Activated CD4-positive, alpha-beta memory T cell treated with anti-CD3 and anti-CD28 coated beads, Interleukin-2, amount 10 ng/mL, durations not matched to agents 7 days and 5 days (primary cell): ENCODE data around the gene ZFX. TPM values are rescaled to one million over a fixed set of nuclear protein-coding genes. Genes with fewer than 3 reads are reported as not detected.

Source experiments
- CTCF ChIA-PET: fragments of 350-600 bp; sonication (Branson Sonifier 250); formaldehyde crosslinking; loops from one replicate; lab custom pipeline; 2021; ENCODE audit warnings: antibody characterized with exemption, inconsistent platforms; lab: Charles Lee
- POLR2A ChIA-PET: fragments of 350-600 bp; sonication (Branson Sonifier 250); formaldehyde crosslinking; loops from one replicate; lab custom pipeline; 2021; ENCODE audit warnings: antibody characterized with exemption; lab: Charles Lee
- DNase-seq: peaks from one replicate; pipeline ENCODE4 v3.0.0-alpha.2; 2020
- H3K27ac Mint-ChIP-seq: one replicate; pipeline ENCODE4 v1.8.0; 2021; ENCODE audit warnings: mild to moderate bottlenecking, mixed read lengths
- H3K27me3 Mint-ChIP-seq: one replicate; pipeline ENCODE4 v1.8.0; 2021; ENCODE audit warnings: mixed read lengths
- H3K36me3 Mint-ChIP-seq: one replicate; pipeline ENCODE4 v1.8.0; 2021; ENCODE audit warnings: low read depth, mixed read lengths
- H3K4me1 Mint-ChIP-seq: one replicate; pipeline ENCODE4 v1.8.0; 2021; ENCODE audit warnings: mixed read lengths
- H3K4me3 Mint-ChIP-seq: one replicate; pipeline ENCODE4 v1.8.0; 2021; ENCODE audit warnings: mild to moderate bottlenecking, mixed read lengths
- H3K9me3 Mint-ChIP-seq: one replicate; pipeline ENCODE4 v1.8.0; 2021; ENCODE audit warnings: mixed read lengths
- total RNA-seq, 2 experiments: library from RNA; stranded (reverse); gene quantifications; one replicate each; pipeline ENCODE4 v1.2.3, GENCODE V29; 2021

ZFX gene
- total RNA-seq, 2 experiments from 2014 or later, result 40.8 to 43.3 TPM

GRCh38 chrX:24235084-24235710 is 85.7 kb downstream of the ZFX start:
- DNase-seq, result no peak
- Mint-ChIP-seq H3K4me1 (peaks cover 7% of the 10 kb centered on the region), H3K27me3 (peaks cover 4% of the 10 kb centered on the region), H3K9me3 (no peaks in the 10 kb centered on the region), H3K4me3 (no peak overlapping the region), H3K27ac (no peak overlapping the region), H3K36me3 (no peaks in the 10 kb centered on the region)
- CTCF ChIA-PET, result interaction anchor here (0.6 kb wide), 1 partner anchor 153 kb away, joined by 7 read pairs; no protein-coding TSS in a partner anchor
- POLR2A ChIA-PET, result no interaction called here

GRCh38 chrX:24241822-24242648 is 92.5 kb downstream of the ZFX start:
- no peak overlapping the region for H3K4me3 Mint-ChIP-seq
- no peaks in the 10 kb centered on the region for H3K36me3 Mint-ChIP-seq
- no peak for DNase-seq
- no peaks in the 10 kb centered on the region for H3K9me3 Mint-ChIP-seq
- H3K4me1 Mint-ChIP-seq, result peaks cover 5% of the 10 kb centered on the region
- no peak overlapping the region for H3K27ac Mint-ChIP-seq
- ChIA-PET CTCF (interaction anchor here (0.6 to 1.7 kb wide), 3 partner anchors 160 to 1853 kb away, joined by 3 to 8 read pairs (median 3); no protein-coding TSS in a partner anchor), POLR2A (no interaction called here)
- peaks cover 4% of the 10 kb centered on the region for H3K27me3 Mint-ChIP-seq

GRCh38 chrX:24242649-24243175 is 93.2 kb downstream of the ZFX start:
- peaks cover 5% of the 10 kb centered on the region for H3K4me1 Mint-ChIP-seq
- H3K4me3 Mint-ChIP-seq, result no peak overlapping the region

GRCh38 chrX:24243188-24243587 is 93.7 kb downstream of the ZFX start:
- ChIA-PET POLR2A (no interaction called here), CTCF (interaction anchor here (1.7 kb wide), 1 partner anchor 161 kb away, joined by 8 read pairs; no protein-coding TSS in a partner anchor)
- Mint-ChIP-seq H3K27me3 (peaks cover 4% of the 10 kb centered on the region), H3K27ac (no peak overlapping the region), H3K4me1 (peaks cover 5% of the 10 kb centered on the region), H3K36me3 (no peaks in the 10 kb centered on the region), H3K4me3 (no peak overlapping the region), H3K9me3 (no peaks in the 10 kb centered on the region)
- no peak for DNase-seq

More at GRCh38 chrX:24242649-24243175, 93.2 kb downstream of the ZFX start:
- Mint-ChIP-seq H3K27me3 (peaks cover 4% of the 10 kb centered on the region), H3K9me3 (no peaks in the 10 kb centered on the region), H3K36me3 (no peaks in the 10 kb centered on the region), H3K27ac (no peak overlapping the region)
- ChIA-PET CTCF (interaction anchor here (0.6 to 1.7 kb wide), 3 partner anchors 161 to 1853 kb away, joined by 3 to 8 read pairs (median 3); no protein-coding TSS in a partner anchor), POLR2A (no interaction called here)
- DNase-seq, result no peak

GRCh38 chrX:24243692-24244091 is 94.2 kb downstream of the ZFX start:
- Mint-ChIP-seq H3K27me3 (peaks cover 4% of the 10 kb centered on the region), H3K36me3 (no peaks in the 10 kb centered on the region), H3K4me3 (no peak overlapping the region), H3K4me1 (peaks cover 5% of the 10 kb centered on the region), H3K27ac (no peak overlapping the region), H3K9me3 (no peaks in the 10 kb centered on the region)
- CTCF ChIA-PET, result no interaction called here
- no peak for DNase-seq
- POLR2A ChIA-PET, result no interaction called here

- ChIA-PET POLR2A (no interaction called here), CTCF (no interaction called here)
- no peak overlapping the region for H3K4me3 Mint-ChIP-seq
- no peaks in the 10 kb centered on the region for H3K9me3 Mint-ChIP-seq
- no peaks in the 10 kb centered on the region for H3K36me3 Mint-ChIP-seq
- H3K27ac Mint-ChIP-seq, result no peak overlapping the region
- DNase-seq, result no peak
- H3K4me1 Mint-ChIP-seq, result peaks cover 5% of the 10 kb centered on the region
- H3K27me3 Mint-ChIP-seq, result peaks cover 4% of the 10 kb centered on the region
These were observed 95.7 kb downstream of the ZFX start for GRCh38 chrX:24245202-24245601.

- DNase-seq, result no peak
- peaks cover 5% of the 10 kb centered on the region for H3K4me1 Mint-ChIP-seq
- CTCF ChIA-PET, result no interaction called here
- no peaks in the 10 kb centered on the region for H3K9me3 Mint-ChIP-seq
- H3K27ac Mint-ChIP-seq, result no peak overlapping the region
- no peaks in the 10 kb centered on the region for H3K36me3 Mint-ChIP-seq
- no peak overlapping the region for H3K4me3 Mint-ChIP-seq
- POLR2A ChIA-PET, result no interaction called here
- peaks cover 10% of the 10 kb centered on the region for H3K27me3 Mint-ChIP-seq
These were observed 98.5 kb downstream of the ZFX start for GRCh38 chrX:24248042-24248441.

GRCh38 chrX:24253030-24253429 is 103.5 kb downstream of the ZFX start:
- no peak overlapping the region for H3K4me3 Mint-ChIP-seq
- ChIA-PET POLR2A (no interaction called here), CTCF (no interaction called here)
- no peak for DNase-seq
- no peaks in the 10 kb centered on the region for H3K9me3 Mint-ChIP-seq
- no peak overlapping the region for H3K27ac Mint-ChIP-seq
- H3K36me3 Mint-ChIP-seq, result no peaks in the 10 kb centered on the region
- H3K4me1 Mint-ChIP-seq, result no peaks in the 10 kb centered on the region
- H3K27me3 Mint-ChIP-seq, result peaks cover 6% of the 10 kb centered on the region

GRCh38 chrX:24253469-24253868 is 103.9 kb downstream of the ZFX start:
- Mint-ChIP-seq H3K4me1 (no peaks in the 10 kb centered on the region), H3K27me3 (peaks cover 6% of the 10 kb centered on the region), H3K9me3 (no peaks in the 10 kb centered on the region), H3K4me3 (no peak overlapping the region), H3K36me3 (no peaks in the 10 kb centered on the region), H3K27ac (no peak overlapping the region)
- POLR2A ChIA-PET, result no interaction called here
- DNase-seq, result no peak
- CTCF ChIA-PET, result no interaction called here

- Mint-ChIP-seq H3K27me3 (no peaks in the 10 kb centered on the region), H3K9me3 (no peaks in the 10 kb centered on the region), H3K36me3 (no peaks in the 10 kb centered on the region), H3K4me1 (peaks cover 8% of the 10 kb centered on the region), H3K4me3 (no peak overlapping the region), H3K27ac (no peak overlapping the region)
- POLR2A ChIA-PET, result no interaction called here
- DNase-seq, result no peak
- CTCF ChIA-PET, result no interaction called here
These were observed 107.5 kb downstream of the ZFX start for GRCh38 chrX:24257011-24257410.

- Mint-ChIP-seq H3K27me3 (peaks cover 4% of the 10 kb centered on the region), H3K36me3 (no peaks in the 10 kb centered on the region), H3K4me1 (peaks cover 11% of the 10 kb centered on the region), H3K27ac (no peak overlapping the region), H3K4me3 (no peak overlapping the region), H3K9me3 (no peaks in the 10 kb centered on the region)
- POLR2A ChIA-PET, result no interaction called here
- DNase-seq, result peak; percentile 17
- CTCF ChIA-PET, result interaction anchor here (0.6 to 2.1 kb wide), 7 partner anchors 13 to 239 kb away, joined by 3 to 17 read pairs (median 5); no protein-coding TSS in a partner anchor
These were observed 110.2 kb downstream of the ZFX start for GRCh38 chrX:24259544-24260240.

GRCh38 chrX:24260842-24261550 is 111.5 kb downstream of the ZFX start:
- Mint-ChIP-seq H3K36me3 (no peaks in the 10 kb centered on the region), H3K27me3 (peaks cover 4% of the 10 kb centered on the region), H3K27ac (no peak overlapping the region), H3K4me3 (no peak overlapping the region), H3K9me3 (no peaks in the 10 kb centered on the region), H3K4me1 (peaks cover 11% of the 10 kb centered on the region)
- DNase-seq, result peak; percentile 29
- ChIA-PET POLR2A (no interaction called here), CTCF (interaction anchor here (0.7 to 2.1 kb wide), 7 partner anchors 12 to 238 kb away, joined by 3 to 17 read pairs (median 5); no protein-coding TSS in a partner anchor)
